GM12873 (cell line): ENCODE measurements around the gene ITPR1.

Source experiments
- TF ChIP-seq, protein P1 (sequence below): IDR thresholded peaks from 2 replicates; pipeline ENCODE4 v1.5.1; 2012; ENCODE audit warnings: low read depth, mild to moderate bottlenecking, moderate library complexity, low read length, control low read depth; ENCODE audit not compliant: insufficient read depth; ENCODE audit errors: missing control alignments

Gene ITPR1

DNA sequence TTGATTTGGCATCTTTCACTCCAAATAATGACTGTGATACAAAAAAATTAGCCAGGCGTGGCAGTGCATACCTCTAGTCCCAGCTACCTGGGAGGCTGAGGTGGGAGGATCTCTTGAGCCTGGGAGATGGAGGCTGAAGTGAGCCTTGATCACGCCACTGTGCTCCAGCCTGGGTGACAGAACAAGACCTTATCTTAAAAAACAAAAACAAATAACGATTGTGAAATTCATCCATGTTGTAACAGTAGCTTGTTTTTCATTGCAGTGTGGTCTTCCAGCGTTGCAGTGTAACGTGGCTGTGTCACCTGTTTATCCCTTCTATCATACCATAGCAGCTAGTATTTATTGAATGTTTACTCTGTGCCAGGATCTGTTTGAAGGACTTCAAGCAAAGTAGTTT, 120.9 kb downstream of the ITPR1 start:
- TF ChIP-seq, protein P1, sequence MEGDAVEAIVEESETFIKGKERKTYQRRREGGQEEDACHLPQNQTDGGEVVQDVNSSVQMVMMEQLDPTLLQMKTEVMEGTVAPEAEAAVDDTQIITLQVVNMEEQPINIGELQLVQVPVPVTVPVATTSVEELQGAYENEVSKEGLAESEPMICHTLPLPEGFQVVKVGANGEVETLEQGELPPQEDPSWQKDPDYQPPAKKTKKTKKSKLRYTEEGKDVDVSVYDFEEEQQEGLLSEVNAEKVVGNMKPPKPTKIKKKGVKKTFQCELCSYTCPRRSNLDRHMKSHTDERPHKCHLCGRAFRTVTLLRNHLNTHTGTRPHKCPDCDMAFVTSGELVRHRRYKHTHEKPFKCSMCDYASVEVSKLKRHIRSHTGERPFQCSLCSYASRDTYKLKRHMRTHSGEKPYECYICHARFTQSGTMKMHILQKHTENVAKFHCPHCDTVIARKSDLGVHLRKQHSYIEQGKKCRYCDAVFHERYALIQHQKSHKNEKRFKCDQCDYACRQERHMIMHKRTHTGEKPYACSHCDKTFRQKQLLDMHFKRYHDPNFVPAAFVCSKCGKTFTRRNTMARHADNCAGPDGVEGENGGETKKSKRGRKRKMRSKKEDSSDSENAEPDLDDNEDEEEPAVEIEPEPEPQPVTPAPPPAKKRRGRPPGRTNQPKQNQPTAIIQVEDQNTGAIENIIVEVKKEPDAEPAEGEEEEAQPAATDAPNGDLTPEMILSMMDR = no peak

DNA sequence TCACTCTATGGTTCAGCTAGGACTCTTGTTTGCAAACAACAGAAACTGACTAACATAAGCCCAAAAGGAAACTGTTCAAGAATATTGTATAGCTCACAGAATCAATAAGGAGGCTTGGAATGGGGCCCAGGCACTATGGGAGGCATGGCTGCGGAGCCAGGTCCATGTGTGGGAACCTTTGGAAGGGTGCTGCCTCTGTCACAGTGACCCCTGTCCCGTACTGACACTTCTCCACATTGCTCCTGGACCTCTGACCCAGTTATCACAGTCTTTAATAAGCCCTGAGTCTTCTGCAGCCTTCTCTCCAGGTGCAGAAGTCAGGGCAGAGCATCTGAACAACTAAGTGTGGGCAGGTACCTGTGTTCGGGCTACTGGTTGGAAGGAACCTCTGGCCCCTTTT, 121.8 kb downstream of the ITPR1 start:
- TF ChIP-seq, protein P1 = no peak

DNA sequence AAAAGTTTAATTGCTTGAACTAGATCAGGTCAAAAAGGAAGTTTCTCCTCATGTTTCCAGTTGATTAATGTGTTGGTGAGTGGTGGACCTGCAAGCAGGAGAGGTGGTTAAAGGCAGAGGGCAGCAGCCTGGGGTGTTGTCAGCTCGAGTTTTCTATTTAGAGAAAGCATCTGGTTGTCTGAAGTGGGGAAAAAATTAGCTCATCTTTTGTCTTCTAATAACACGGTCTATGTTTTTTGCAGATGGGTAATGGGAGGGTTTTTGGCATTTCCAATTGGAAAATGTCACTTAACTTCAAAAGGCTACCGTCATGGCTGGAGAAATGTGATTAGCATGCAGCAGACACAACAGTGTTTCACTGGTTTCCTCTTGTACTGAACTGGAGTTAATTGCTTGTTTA, 122.6 kb downstream of the ITPR1 start:
- TF ChIP-seq, protein P1 = no peak

DNA sequence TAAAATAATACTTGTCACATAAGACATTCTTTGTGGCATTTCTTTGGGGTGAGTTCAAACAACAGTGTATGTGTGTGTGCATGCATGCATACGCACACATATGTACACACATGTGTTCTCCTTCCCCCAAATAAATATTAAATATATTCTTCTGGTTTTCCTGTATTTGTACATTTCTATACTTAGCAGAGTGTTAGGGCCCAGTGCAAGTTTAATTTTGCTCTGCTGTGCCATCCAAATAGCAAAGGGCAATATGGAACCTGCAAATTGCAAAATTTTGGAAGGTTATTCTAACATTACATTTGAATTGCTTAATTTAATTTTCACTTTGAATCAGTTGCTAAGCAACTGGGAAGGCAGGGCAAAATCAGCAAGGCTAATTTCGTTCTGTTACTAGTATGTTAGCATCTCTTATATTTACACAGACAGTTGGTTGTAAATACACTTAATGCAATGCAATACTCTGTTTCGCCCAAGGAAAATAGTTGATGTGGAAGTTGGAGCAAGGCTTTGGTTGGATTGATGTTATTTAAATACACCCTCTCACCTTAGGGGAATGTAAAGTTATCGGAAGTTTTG, 130.4 kb downstream of the ITPR1 start:
- TF ChIP-seq, protein P1 = no peak

DNA sequence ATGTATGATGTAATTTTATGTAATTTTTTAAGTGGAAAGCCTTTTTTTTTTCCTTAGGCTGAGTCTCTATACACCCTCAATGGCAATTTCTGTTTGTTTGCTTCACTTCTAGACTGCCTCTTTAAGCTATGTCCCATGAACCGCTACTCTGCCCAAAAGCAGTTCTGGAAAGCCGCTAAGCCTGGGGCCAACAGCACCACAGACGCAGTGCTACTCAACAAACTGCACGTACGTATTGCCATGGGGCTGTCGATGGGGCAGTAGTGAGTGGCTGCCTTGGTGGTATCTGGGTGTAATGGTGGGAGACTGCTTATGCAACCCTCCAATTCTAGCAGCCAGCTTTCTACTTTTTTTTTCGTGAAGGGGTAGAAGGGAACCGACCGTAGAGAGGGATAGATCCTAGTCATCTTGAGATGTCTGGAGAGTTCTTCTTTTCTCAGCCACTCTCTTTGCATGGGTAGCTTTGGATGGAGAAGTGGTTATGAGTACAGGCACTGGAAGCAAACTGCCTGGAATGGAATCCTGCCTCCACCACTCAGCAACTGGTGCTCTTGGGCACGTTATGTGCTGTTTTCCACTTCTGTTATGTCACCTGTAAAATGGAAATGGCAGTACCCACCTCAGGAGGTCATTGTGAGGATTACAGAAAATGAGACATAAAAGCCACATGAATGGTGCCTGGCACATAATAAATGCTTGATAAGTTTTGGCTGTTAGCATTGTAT, 134.7 kb downstream of the ITPR1 start:
- TF ChIP-seq, protein P1 = no peak

DNA sequence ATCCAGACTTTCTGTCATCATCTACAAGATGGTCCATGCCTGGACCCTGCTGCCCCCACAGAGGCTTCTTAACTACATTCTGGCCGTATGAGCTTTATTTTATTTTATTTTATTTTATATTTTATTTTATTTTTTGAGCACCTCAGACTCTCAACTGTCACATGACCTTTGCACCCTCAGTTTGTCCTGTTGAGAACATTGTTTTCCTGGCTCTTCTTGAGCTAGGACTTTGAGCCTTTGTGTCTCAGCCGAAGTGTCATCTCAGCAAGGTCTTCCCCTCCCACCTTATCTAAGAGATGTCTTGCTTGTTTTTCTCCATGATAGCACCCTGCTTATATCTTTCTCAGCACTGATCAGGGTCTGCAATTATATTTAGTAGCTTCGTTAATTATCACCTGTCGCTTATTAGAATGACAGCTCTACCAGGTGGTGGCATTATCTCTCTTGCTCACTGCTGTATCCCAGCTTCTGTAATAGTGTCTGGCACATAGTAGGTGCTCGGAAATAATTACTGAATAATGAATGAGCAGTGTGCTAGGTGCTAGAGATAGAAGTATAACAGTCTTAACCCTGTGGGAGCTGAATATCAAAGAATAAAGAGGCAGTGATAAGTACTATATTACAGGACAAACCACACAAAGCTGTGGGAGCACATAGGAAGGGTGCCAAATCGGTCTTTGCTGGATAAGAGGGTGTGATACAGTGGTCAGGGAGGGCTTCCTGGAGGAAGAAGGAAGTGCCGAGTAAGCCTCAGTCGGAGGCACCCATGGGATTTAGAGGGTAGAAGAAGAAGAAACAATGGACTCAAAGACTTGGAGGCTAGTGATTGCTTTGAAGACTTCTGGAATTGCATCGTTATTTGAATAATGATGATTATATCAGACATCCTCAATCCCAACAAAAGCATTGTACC, 136.2 kb downstream of the ITPR1 start:
- TF ChIP-seq, protein P1 = no peak
